Measurements from ENCODE around the gene CNPY2.

DNA sequence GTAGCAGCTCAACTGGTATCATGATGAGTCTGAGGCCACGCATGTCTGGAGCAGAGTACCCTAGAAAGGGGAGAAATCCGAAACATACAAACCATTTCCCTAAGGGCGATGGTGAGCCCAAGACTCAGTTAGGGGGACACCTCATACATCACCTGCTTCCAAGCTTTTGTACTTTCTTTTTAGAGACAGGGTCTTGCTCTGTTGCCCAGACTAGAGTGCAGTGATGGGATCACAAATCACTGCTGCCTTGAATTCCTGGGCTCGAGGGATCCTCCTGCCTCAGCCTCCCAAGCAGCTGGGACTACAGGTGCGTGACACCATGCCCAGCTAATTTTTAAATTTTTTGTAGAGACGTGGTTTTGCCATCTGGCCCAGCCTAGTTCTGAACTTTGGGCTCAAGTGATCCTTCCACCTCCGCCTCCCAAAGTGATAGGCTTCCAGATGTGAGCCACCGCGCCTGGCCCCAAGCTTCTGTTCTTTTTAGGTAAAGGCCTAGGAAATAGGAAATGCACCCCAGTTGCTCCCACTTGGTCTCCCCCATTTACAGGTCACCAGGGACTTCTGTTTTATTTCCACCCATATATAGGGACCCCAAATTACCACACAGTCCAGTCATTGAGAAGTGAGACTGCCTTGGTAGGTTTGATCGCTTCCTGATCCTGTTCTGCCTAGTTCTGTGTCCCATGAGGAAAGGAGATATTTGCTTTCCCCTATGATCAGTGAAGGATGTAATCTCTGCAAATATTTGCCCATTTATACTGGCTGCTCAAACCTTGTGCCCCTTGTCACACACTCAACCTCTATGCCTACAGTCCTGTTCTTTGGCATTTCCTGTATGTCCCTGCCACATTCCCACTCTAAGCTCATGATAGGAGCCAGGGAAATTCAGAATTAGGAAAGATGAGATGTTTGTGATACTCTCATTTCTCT, 46.6 kb upstream of the CNPY2 start, which contains the start of gene APOF:
- TF ChIP-seq ZNF263 (CRISPR knock-in tag; IDR thresholded peaks at IDR 0.05; ENCODE audit: low read depth) (no peak), CTCF (IDR thresholded peaks at IDR 0.05) (no peak), ATF3 (CRISPR knock-in tag; conservative IDR thresholded peaks at IDR 0.05) (no peak), TEAD4 (CRISPR knock-in tag; IDR thresholded peaks at IDR 0.05) (no peak), ELF4 (CRISPR knock-in tag; IDR thresholded peaks at IDR 0.05; ENCODE audit: low read depth) (no peak), SOX15 (CRISPR knock-in tag; IDR thresholded peaks at IDR 0.05) (no peak), FOXP4 (CRISPR knock-in tag; IDR thresholded peaks at IDR 0.05) (no peak)
- TF ChIP-seq, protein P1, sequence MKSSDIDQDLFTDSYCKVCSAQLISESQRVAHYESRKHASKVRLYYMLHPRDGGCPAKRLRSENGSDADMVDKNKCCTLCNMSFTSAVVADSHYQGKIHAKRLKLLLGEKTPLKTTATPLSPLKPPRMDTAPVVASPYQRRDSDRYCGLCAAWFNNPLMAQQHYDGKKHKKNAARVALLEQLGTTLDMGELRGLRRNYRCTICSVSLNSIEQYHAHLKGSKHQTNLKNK (CRISPR knock-in tag; IDR thresholded peaks at IDR 0.05), result no peak
- TF ChIP-seq, protein P2, sequence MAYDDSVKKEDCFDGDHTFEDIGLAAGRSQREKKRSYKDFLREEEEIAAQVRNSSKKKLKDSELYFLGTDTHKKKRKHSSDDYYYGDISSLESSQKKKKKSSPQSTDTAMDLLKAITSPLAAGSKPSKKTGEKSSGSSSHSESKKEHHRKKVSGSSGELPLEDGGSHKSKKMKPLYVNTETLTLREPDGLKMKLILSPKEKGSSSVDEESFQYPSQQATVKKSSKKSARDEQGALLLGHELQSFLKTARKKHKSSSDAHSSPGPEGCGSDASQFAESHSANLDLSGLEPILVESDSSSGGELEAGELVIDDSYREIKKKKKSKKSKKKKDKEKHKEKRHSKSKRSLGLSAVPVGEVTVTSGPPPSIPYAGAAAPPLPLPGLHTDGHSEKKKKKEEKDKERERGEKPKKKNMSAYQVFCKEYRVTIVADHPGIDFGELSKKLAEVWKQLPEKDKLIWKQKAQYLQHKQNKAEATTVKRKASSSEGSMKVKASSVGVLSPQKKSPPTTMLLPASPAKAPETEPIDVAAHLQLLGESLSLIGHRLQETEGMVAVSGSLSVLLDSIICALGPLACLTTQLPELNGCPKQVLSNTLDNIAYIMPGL (CRISPR knock-in tag; IDR thresholded peaks at IDR 0.05), result no peak

Measured in WTC11 (cell line).